CD4-positive, alpha-beta T cell (primary cell): Measurements from ENCODE around the gene TC2N. TPM values are rescaled to one million over a fixed set of nuclear protein-coding genes. Genes with fewer than 3 reads are reported as not detected.

Source experiments
- ATAC-seq: fragments of 200-7000 bp; cut with Tn5 transposase; one replicate; pipeline ENCODE4 v1.10.0; 2022; ENCODE audit warnings: mild to moderate bottlenecking; ENCODE audit not compliant: poor library complexity
- CTCF ChIA-PET: fragments of 350-600 bp; sonication (Branson Sonifier 250); formaldehyde crosslinking; loops from one replicate; lab custom pipeline; 2021; ENCODE audit warnings: antibody characterized with exemption, inconsistent platforms; lab: Charles Lee
- POLR2A ChIA-PET: fragments of 350-600 bp; sonication (Branson Sonifier 250); formaldehyde crosslinking; loops from one replicate; lab custom pipeline; 2021; ENCODE audit warnings: antibody characterized with exemption, inconsistent platforms; lab: Charles Lee
- DNase-seq, 14 experiments: peaks; one replicate each; pipeline ENCODE4 v3.0.0-alpha.2; 2013 to 2020; ENCODE audit warnings: mixed read lengths in 2 of 14
- H3K27ac ChIP-seq, 2 donors: one replicate each; pipeline versions ENCODE4 v1.5.1 to v1.7.0; 2013; ENCODE audit warnings: low read length in 2 of 2, low read depth in 1 of 2, mild to moderate bottlenecking in 1 of 2
- H3K27me3 ChIP-seq, 2 experiments: 1 replicate in 1 of 2; 2 replicates in 1 of 2; pipeline versions ENCODE4 v1.6.1 to v1.7.0; 2013; ENCODE audit warnings: low read length in 2 of 2, control low read depth in 1 of 2, mild to moderate bottlenecking in 1 of 2, moderate library complexity in 1 of 2; ENCODE audit not compliant: insufficient read depth in 2 of 2, control insufficient read depth in 1 of 2
- H3K36me3 ChIP-seq: one replicate; pipeline ENCODE4 v1.6.1; 2013; ENCODE audit warnings: low read length, control low read depth; ENCODE audit not compliant: insufficient read depth
- H3K4me1 ChIP-seq: one replicate; pipeline ENCODE4 v1.6.1; 2013; ENCODE audit warnings: low read length, control low read depth; ENCODE audit not compliant: insufficient read depth
- H3K4me3 ChIP-seq: one replicate; pipeline ENCODE4 v1.5.1; 2013; ENCODE audit warnings: mild to moderate bottlenecking, low read length, moderate library complexity
- H3K9me3 ChIP-seq, 2 experiments: 1 replicate in 1 of 2; 2 replicates in 1 of 2; pipeline versions ENCODE4 v1.6.1 to v1.7.0; 2013; ENCODE audit warnings: low read length in 2 of 2, mild to moderate bottlenecking in 2 of 2, control low read depth in 1 of 2, moderate library complexity in 1 of 2; ENCODE audit not compliant: control insufficient read depth in 1 of 2, insufficient read depth in 1 of 2
- H3K27ac Mint-ChIP-seq: one replicate; pipeline ENCODE4 v1.8.0; 2020; ENCODE audit warnings: mixed read lengths
- H3K27me3 Mint-ChIP-seq: one replicate; pipeline ENCODE4 v1.8.0; 2021; ENCODE audit warnings: mixed read lengths
- H3K36me3 Mint-ChIP-seq: one replicate; pipeline ENCODE4 v1.8.0; 2021; ENCODE audit warnings: low read depth, mixed read lengths
- H3K4me1 Mint-ChIP-seq: one replicate; pipeline ENCODE4 v1.8.0; 2021; ENCODE audit warnings: low read depth, mixed read lengths
- H3K4me3 Mint-ChIP-seq: one replicate; pipeline ENCODE4 v1.8.0; 2020; ENCODE audit warnings: mild to moderate bottlenecking, mixed read lengths
- H3K9me3 Mint-ChIP-seq: one replicate; pipeline ENCODE4 v1.8.0; 2020; ENCODE audit warnings: mixed read lengths
- CTCF ChIP-seq: fragments of 200-600 bp; IDR thresholded peaks from one replicate; pipeline ENCODE4 v1.8.0; 2022; ENCODE audit warnings: antibody characterized with exemption, mild to moderate bottlenecking
- intact Hi-C, 2 experiments: fragments of 100-400 bp; cut with DNase I in 1 of 2; cut with micrococcal nuclease in 1 of 2; formaldehyde crosslinking; loops; one replicate each; pipeline versions ENCODE4 v1.15.1 to v1.9.0; 2023 to 2025; cut with DNase I, micrococcal nuclease
- total RNA-seq, 174 experiments: library from RNA in 2 of 174; stranded (reverse) in 2 of 174; gene quantifications; one replicate each; pipeline ENCODE4 v1.2.3 and lab custom pipeline; 2021 to 2026

The TC2N gene
- total RNA-seq, 2 experiments from 2014 or later = 129 to 138 TPM

- no peak for TF ChIP-seq CTCF
- H3K4me1 ChIP-seq = peaks cover 9% of the 10 kb centered on the region
- no peak overlapping the region for H3K4me3 ChIP-seq
- DNase-seq = no peak
- ChIA-PET CTCF (interaction anchor here (0.8 kb wide), 1 partner anchor 81 kb away, joined by 4 read pairs; no protein-coding TSS in a partner anchor), POLR2A (interaction anchor here (1.0 to 1.6 kb wide), 5 partner anchors 32 to 49 kb away, joined by 3 to 9 read pairs (median 3); partner anchors contain the start of gene TC2N)
- peaks cover 84% of the 10 kb centered on the region for H3K4me1 Mint-ChIP-seq
- H3K9me3 ChIP-seq = no peaks in the 10 kb centered on the region
- no peak overlapping the region for H3K4me3 Mint-ChIP-seq
- H3K27ac Mint-ChIP-seq = peak overlapping the region; percentile 68
- H3K27me3 ChIP-seq = no peaks in the 10 kb centered on the region
- no peak overlapping the region for H3K27ac ChIP-seq
- H3K27me3 Mint-ChIP-seq = no peaks in the 10 kb centered on the region
- intact Hi-C loops = loop anchor here in 1 of 2 experiments (10.0 kb wide), 1 partner anchor 964 kb away; the partner anchor contains the start of gene GOLGA5
- peaks cover 5% of the 10 kb centered on the region for H3K36me3 ChIP-seq
- H3K36me3 Mint-ChIP-seq = peaks cover 54% of the 10 kb centered on the region
- no peak for ATAC-seq
- H3K9me3 Mint-ChIP-seq = no peaks in the 10 kb centered on the region
These were observed 36.6 kb downstream of the TC2N start for GRCh38 chr14:91830777-91831176.

GRCh38 chr14:91829511-91829910 lies 37.8 kb downstream of the TC2N start:
- peaks cover 1% of the 10 kb centered on the region for H3K4me1 ChIP-seq
- intact Hi-C loops = no loop called here

GRCh38 chr14:91827746-91828145 lies 39.6 kb downstream of the TC2N start:
- Mint-ChIP-seq H3K27ac (peak overlapping the region; percentile 62), H3K4me3 (no peak overlapping the region), H3K36me3 (peaks cover 64% of the 10 kb centered on the region), H3K4me1 (peaks cover 78% of the 10 kb centered on the region), H3K27me3 (no peaks in the 10 kb centered on the region), H3K9me3 (no peaks in the 10 kb centered on the region)
- no peaks in the 10 kb centered on the region for H3K9me3 ChIP-seq
- intact Hi-C loops = no loop called here
- no peak for TF ChIP-seq CTCF
- peaks cover 5% of the 10 kb centered on the region for H3K36me3 ChIP-seq
- CTCF ChIA-PET = interaction anchor here (1.3 kb wide), 1 partner anchor 22 kb away, joined by 3 read pairs; no protein-coding TSS in a partner anchor
- ATAC-seq = no peak
- H3K4me3 ChIP-seq = no peak overlapping the region
- no peaks in the 10 kb centered on the region for H3K27me3 ChIP-seq
- no peak for DNase-seq
- POLR2A ChIA-PET = interaction anchor here (1.4 to 1.6 kb wide), 2 partner anchors 42 to 45 kb away, joined by 4 to 6 read pairs; no protein-coding TSS in a partner anchor
- H3K27ac ChIP-seq = no peak overlapping the region
- no peaks in the 10 kb centered on the region for H3K4me1 ChIP-seq

More at GRCh38 chr14:91829511-91829910, 37.8 kb downstream of the TC2N start:
- H3K9me3 Mint-ChIP-seq = no peaks in the 10 kb centered on the region
- H3K4me1 Mint-ChIP-seq = peaks cover 81% of the 10 kb centered on the region
- DNase-seq (no peak), ATAC-seq (no peak)
- no peak overlapping the region for H3K27ac ChIP-seq
- no peaks in the 10 kb centered on the region for H3K27me3 ChIP-seq
- H3K27me3 Mint-ChIP-seq = no peaks in the 10 kb centered on the region
- H3K4me3 ChIP-seq = no peak overlapping the region
- no peak for TF ChIP-seq CTCF
- H3K27ac Mint-ChIP-seq = peak overlapping the region; percentile 68
- peak overlapping the region; percentile 16 for H3K4me3 Mint-ChIP-seq
- peaks cover 5% of the 10 kb centered on the region for H3K36me3 ChIP-seq
- CTCF ChIA-PET = interaction anchor here (1.0 to 1.6 kb wide), 4 partner anchors 11 to 167 kb away, joined by 3 to 6 read pairs (median 4); no protein-coding TSS in a partner anchor
- H3K36me3 Mint-ChIP-seq = peaks cover 57% of the 10 kb centered on the region
- H3K9me3 ChIP-seq = no peaks in the 10 kb centered on the region
- POLR2A ChIA-PET = interaction anchor here (1.1 to 1.4 kb wide), 3 partner anchors 37 to 44 kb away, joined by 4 read pairs; partner anchors contain the start of gene TC2N
